HG03045 (cell line): ENCODE data around the gene ZMYM2.

Experiments used
- ATAC-seq: cut with Tn5 transposase; IDR thresholded peaks from one replicate; pipeline ENCODE4 v1.9.1; 2021; ENCODE audit warnings: mild to moderate bottlenecking, moderate library complexity; ENCODE audit not compliant: unreplicated experiment

Gene ZMYM2

DNA sequence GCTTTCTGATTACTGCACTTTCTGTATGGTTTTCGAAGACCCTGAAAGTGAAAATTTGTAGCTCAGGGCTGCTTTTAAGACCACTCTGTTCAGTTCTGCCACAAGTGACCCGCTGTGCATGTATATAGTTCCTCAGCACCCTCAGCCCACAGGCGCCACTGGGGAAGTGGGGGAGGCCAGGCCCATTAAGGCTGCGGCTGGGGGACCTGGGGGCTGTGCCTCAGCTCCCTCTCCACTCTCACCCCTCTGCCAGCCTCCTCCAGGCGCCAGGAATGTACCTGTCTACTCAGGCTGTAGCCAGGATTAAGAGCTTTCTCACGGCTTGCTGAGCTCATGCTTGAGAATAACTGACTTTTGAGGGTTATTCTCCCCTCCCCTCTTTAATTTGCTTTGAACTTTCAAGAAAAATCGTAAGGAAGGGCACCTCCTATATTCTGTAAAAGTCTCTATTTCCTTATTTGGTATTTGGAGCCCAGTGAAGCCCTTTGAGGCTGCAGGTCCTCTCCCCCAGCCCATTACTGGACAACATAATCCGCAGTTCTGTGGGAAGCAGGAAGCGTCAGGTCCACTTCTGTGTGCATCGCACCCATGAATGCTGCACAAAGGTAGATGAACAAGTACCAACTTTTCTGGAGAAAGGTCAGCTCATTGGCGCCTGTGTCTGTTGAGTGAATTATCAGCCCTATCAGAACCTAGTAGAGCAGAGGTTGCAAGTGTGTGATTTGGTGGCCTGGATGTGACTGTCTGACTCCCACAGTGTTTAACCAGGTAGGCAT lies 172.7 kb downstream of the ZMYM2 start:
- ATAC-seq = no peak

DNA sequence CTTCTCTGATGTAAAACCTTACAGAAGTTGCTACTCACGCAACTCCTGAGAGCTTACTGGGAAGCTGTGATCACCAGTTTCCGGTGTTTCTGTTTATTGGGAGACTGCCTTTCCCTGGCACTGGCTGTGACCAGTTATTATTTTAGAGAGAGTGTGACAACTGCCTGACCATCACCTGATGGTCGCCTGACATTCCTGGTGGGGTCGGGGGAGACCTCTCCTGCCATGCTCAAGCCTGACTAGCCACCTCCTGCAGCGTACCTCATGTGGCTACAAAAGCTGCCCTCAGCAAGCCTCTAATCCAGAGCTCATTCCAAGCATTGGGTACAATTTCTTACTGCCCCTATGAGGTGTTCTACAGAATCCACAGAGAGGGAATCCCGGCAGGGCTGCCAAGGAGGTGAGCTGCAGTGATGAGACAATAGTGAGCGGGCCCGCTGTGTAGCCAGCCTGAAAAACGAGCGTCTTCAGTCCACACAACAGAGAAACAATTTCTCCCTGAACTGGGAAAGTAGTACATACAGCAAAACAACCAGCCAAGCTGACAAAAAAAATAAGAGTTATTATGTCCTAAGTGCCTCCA lies 173.6 kb downstream of the ZMYM2 start:
- no peak for ATAC-seq

DNA sequence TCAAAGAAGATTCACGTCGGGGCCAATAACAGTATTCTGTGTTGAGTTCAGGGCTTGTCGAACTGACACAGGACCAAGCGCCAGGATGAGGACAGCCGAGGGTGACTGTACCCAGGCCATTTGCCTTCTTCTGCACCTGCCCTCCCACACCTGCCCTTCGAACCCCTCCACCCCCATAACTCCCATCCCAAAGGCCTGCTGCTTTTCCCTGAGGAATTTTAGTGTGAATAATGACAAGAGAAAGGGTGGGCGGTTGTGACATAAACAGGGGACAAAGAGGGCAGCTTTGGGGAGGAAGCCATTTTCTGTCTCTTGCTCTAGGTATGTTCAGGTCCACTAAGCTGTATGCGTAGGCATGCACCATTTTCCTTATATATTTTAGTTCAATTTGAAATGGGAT lies 176.2 kb downstream of the ZMYM2 start:
- no peak for ATAC-seq

DNA sequence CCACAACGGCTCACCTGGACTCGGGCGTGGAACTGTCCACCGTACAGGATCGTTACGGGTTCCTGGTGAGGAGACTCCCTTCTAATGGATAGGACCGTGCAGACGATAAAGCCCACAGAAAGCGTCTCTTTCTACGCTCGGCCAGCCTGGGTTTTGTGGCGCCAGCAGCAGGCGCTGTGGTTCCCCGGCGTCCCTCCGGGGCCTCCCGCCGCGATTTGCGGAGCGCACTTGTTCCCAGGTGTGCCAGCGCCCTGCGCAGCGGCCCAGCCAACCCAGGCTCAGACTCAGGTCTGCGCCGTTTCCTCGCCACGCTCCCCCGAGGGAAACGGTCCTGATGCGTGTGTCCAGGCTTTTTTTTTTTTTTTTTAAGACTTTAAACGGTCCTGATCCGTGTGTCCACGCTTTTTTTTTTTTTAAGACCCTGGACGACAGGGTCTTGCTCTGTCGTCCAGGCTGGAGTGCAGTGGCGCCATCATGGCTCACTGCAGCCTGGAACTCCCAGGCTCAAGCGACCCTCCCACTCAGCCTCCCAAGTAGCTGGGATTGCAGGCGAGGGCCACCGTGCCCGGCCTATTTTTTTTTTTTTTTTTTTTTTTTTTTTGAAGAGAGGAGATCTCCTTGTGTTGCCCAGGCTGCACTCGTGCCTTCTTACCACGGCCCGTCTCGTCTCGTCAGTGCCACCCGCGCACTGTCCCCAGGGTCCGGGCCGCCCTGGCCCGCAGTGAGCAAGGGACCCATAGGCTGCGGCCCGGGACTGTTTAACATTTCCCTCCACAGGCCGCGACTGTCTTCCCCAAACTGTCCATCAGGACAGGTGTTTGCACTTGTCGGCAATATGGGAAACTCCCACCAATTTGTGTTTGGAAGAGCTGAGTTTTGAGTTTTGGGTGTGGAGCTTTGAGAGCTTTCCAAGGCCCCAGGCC lies 178.5 kb downstream of the ZMYM2 start:
- ATAC-seq = peak; percentile 52

GRCh38 chr13:20137875-20138274 lies 179.3 kb downstream of the ZMYM2 start:
- ATAC-seq = no peak

DNA sequence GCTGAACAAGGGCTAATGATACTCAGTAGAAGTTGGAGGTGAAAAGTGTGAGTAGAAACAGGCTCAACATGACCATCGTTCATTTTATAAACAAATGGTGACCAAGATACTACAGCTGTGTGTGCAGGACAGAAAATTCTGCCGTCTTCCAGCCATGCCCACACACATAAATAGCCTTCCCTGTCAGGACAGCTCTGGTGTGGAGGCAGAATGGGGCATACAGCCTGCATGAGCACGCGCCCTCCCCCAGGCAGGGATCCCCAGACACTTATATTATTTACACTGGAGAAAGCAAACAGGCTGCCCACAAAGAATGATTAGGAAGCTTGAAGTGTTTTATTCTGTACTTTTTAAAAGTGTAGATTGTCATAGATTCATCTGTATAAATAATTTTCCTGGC lies 182.0 kb downstream of the ZMYM2 start:
- no peak for ATAC-seq
